GM23338 (cell line): ENCODE measurements around the gene FAM78B. TPM values are rescaled to one million over a fixed set of nuclear protein-coding genes. Genes with fewer than 3 reads are reported as not detected.

Experiments
- ATAC-seq: fragments of 200-7000 bp; cut with Tn5 transposase; 3 replicates; pipeline ENCODE4 v1.9.1; 2020
- DNase-seq: peaks from one replicate; pipeline ENCODE4 v3.0.0-alpha.2; 2015; ENCODE audit warnings: low spot score
- H2AFZ ChIP-seq: fragments of 200-600 bp; sonication (generic); 2 replicates; pipeline ENCODE4 v1.8.0; 2016; ENCODE audit warnings: antibody characterized with exemption, mild to moderate bottlenecking, moderate library complexity
- H3F3A ChIP-seq: fragments of 200-600 bp; sonication (generic); replicated peaks from 2 replicates; pipeline ENCODE4 v1.8.0; 2017; ENCODE audit warnings: antibody characterized with exemption, mixed run types, low read depth
- H3K27ac ChIP-seq: fragments of 200-600 bp; sonication (generic); 2 replicates; pipeline ENCODE4 v1.6.1; 2016; ENCODE audit warnings: low read depth
- H3K27me3 ChIP-seq: fragments of 200-600 bp; sonication (generic); 2 replicates; pipeline ENCODE4 v1.8.0; 2016; ENCODE audit warnings: mild to moderate bottlenecking, mixed run types, moderate library complexity; ENCODE audit not compliant: insufficient read depth
- H3K36me3 ChIP-seq: fragments of 200-600 bp; sonication (generic); 2 replicates; pipeline ENCODE4 v1.8.0; 2016; ENCODE audit warnings: mild to moderate bottlenecking; ENCODE audit not compliant: insufficient read depth
- H3K4me1 ChIP-seq: fragments of 200-600 bp; sonication (generic); 2 replicates; pipeline ENCODE4 v1.8.0; 2016; ENCODE audit warnings: mild to moderate bottlenecking, moderate library complexity; ENCODE audit not compliant: insufficient read depth
- H3K4me2 ChIP-seq: fragments of 200-600 bp; sonication (generic); 2 replicates; pipeline ENCODE4 v1.7.1; 2017; ENCODE audit warnings: mixed run types
- H3K4me3 ChIP-seq: fragments of 200-600 bp; sonication (generic); 2 replicates; pipeline ENCODE4 v1.6.1; 2016; ENCODE audit warnings: mixed run types
- H3K79me2 ChIP-seq: fragments of 200-600 bp; sonication (generic); replicated peaks from 2 replicates; pipeline ENCODE4 v1.8.0; 2017; ENCODE audit warnings: mild to moderate bottlenecking; ENCODE audit not compliant: insufficient read depth
- H3K9me2 ChIP-seq: fragments of 200-600 bp; sonication (generic); 2 replicates; pipeline ENCODE4 v1.8.0; 2017; ENCODE audit not compliant: insufficient read depth
- H4K20me1 ChIP-seq: fragments of 200-600 bp; sonication (generic); replicated peaks from 2 replicates; pipeline ENCODE4 v1.8.0; 2017; ENCODE audit warnings: mild to moderate bottlenecking; ENCODE audit not compliant: insufficient read depth
- H3K27ac Mint-ChIP-seq: 2 replicates; pipeline ENCODE4 v1.8.0; 2020; ENCODE audit warnings: inconsistent platforms, mild to moderate bottlenecking, moderate library complexity, mixed read lengths
- H3K27me3 Mint-ChIP-seq: 3 replicates; pipeline ENCODE4 v1.8.0; 2022; ENCODE audit warnings: low read depth, mild to moderate bottlenecking, moderate library complexity, mixed read lengths, inconsistent platforms; ENCODE audit not compliant: insufficient read depth, poor library complexity
- H3K36me3 Mint-ChIP-seq: 3 replicates; pipeline ENCODE4 v1.8.0; 2021; ENCODE audit warnings: low read depth, mild to moderate bottlenecking, inconsistent platforms, moderate library complexity, mixed read lengths
- H3K4me1 Mint-ChIP-seq: 3 replicates; pipeline ENCODE4 v1.8.0; 2020; ENCODE audit warnings: mild to moderate bottlenecking, inconsistent platforms, mixed read lengths
- H3K4me3 Mint-ChIP-seq: 3 replicates; pipeline ENCODE4 v1.8.0; 2021; ENCODE audit warnings: moderate library complexity, mild to moderate bottlenecking, inconsistent platforms, mixed read lengths
- H3K9me3 Mint-ChIP-seq: 3 replicates; pipeline ENCODE4 v1.8.0; 2020; ENCODE audit warnings: moderate library complexity, mild to moderate bottlenecking, inconsistent platforms, mixed read lengths
- CREB1 ChIP-seq: fragments of 250-450 bp; sonication (Bioruptor Pico); IDR thresholded peaks from 2 replicates; pipeline ENCODE4 v1.5.0; 2020; ENCODE audit warnings: low read depth, mild to moderate bottlenecking, moderate library complexity
- CTCF ChIP-seq, 2 experiments: fragments of 200-600 bp in 1 of 2; sonication (generic) in 1 of 2; conservative IDR thresholded peaks; 2 replicates each; pipeline versions ENCODE4 v1.5.1 to v1.6.1; 2016 to 2017; ENCODE audit warnings: antibody characterized with exemption in 2 of 2, low read depth in 2 of 2, mild to moderate bottlenecking in 2 of 2, moderate library complexity in 1 of 2
- EZH2 ChIP-seq: fragments of 200-600 bp; sonication (generic); IDR thresholded peaks from one replicate; pipeline ENCODE4 v1.8.0; 2017; ENCODE audit warnings: antibody characterized with exemption, mild to moderate bottlenecking, low read depth; ENCODE audit not compliant: unreplicated experiment
- JUNB ChIP-seq: IDR thresholded peaks from one replicate; pipeline ENCODE4 v1.6.1; 2016; ENCODE audit warnings: antibody characterized with exemption; ENCODE audit not compliant: unreplicated experiment
- POLR2AphosphoS5 ChIP-seq: IDR thresholded peaks from 2 replicates; pipeline ENCODE4 v1.6.1; 2016; ENCODE audit warnings: antibody characterized with exemption, low read depth
- REST ChIP-seq: IDR thresholded peaks from one replicate; pipeline ENCODE4 v1.6.1; 2018; ENCODE audit warnings: antibody characterized with exemption; ENCODE audit not compliant: unreplicated experiment
- ZNF114 ChIP-seq: fragments of 250-450 bp; sonication (Bioruptor Pico); IDR thresholded peaks from 2 replicates; pipeline ENCODE4 v1.5.0; 2020; ENCODE audit warnings: mild to moderate bottlenecking, moderate library complexity
- ZNF462 ChIP-seq: fragments of 250-450 bp; sonication (Bioruptor Pico); IDR thresholded peaks from 2 replicates; pipeline ENCODE4 v1.5.0; 2020; ENCODE audit warnings: mild to moderate bottlenecking, moderate library complexity
- polyA plus RNA-seq: library from polyadenylated mRNA; unstranded; fragments of >200 nt; fragmentation: Nextera tagmentation; extraction: Ambion mirVana; gene quantifications from 2 replicates; pipeline ENCODE4 v1.2.1, GENCODE V29; 2016
- total RNA-seq: library from RNA; depleted of rRNA; stranded (reverse); fragments of >200 nt; shearing (Covaris generic); gene quantifications from 2 replicates; pipeline ENCODE4 v1.2.3, GENCODE V29; 2014

Gene FAM78B
- total and polyA plus RNA-seq, 2 experiments from 2014 or later, result 1.6 to 4.6 TPM

- no peak for TF ChIP-seq CTCF (conservative IDR thresholded peaks at IDR 0.05; ENCODE audit: low read depth in 2 of 2)
- no peak for TF ChIP-seq JUNB
These were observed 54.4 kb downstream of the FAM78B start (continued) for GRCh38 chr1:166112425-166112824.

- H3K4me3 ChIP-seq, result no peak overlapping the region
- H3K4me3 Mint-ChIP-seq, result no peak overlapping the region
- H3K9me2 ChIP-seq, result no peaks in the 10 kb centered on the region
- no peaks in the 10 kb centered on the region for H4K20me1 ChIP-seq
- H3K27ac ChIP-seq, result no peak overlapping the region
- no peaks in the 10 kb centered on the region for H3K9me3 Mint-ChIP-seq
- ATAC-seq (no peak), DNase-seq (no peak)
- H3K4me1 ChIP-seq, result no peaks in the 10 kb centered on the region
- no peaks in the 10 kb centered on the region for H3K79me2 ChIP-seq
- no peaks in the 10 kb centered on the region for H3K27me3 Mint-ChIP-seq
- no peaks in the 10 kb centered on the region for H3K36me3 ChIP-seq
- no peaks in the 10 kb centered on the region for H3K36me3 Mint-ChIP-seq
- no peak overlapping the region for H3K4me2 ChIP-seq
- H3K27me3 ChIP-seq, result no peaks in the 10 kb centered on the region
- H3K27ac Mint-ChIP-seq, result no peak overlapping the region
- H2AFZ ChIP-seq, result no peak overlapping the region
- no peak for TF ChIP-seq EZH2
- TF ChIP-seq REST, result no peak
- TF ChIP-seq CREB1 (CRISPR knock-in tag), result no peak
- TF ChIP-seq ZNF114, result no peak
- H3K4me1 Mint-ChIP-seq, result no peaks in the 10 kb centered on the region
- no peaks in the 10 kb centered on the region for H3F3A ChIP-seq
These were observed 55.4 kb downstream of the FAM78B start for GRCh38 chr1:166111430-166111829.

- no peaks in the 10 kb centered on the region; the same call in 1 of the 2 replicates for H3K4me1 ChIP-seq
- H2AFZ ChIP-seq, result no peak overlapping the region
- H3K27me3 ChIP-seq, result no peaks in the 10 kb centered on the region
- no peaks in the 10 kb centered on the region for H3K9me3 Mint-ChIP-seq
- no peak overlapping the region for H3K4me3 Mint-ChIP-seq
- H3F3A ChIP-seq, result no peaks in the 10 kb centered on the region
- H4K20me1 ChIP-seq, result no peaks in the 10 kb centered on the region
- TF ChIP-seq ZNF462 (CRISPR knock-in tag), result 0 out of 2 replicates have a peak, but pooled peaks have one; percentile 38
- no peak for TF ChIP-seq POLR2AphosphoS5
- peaks cover 8% of the 10 kb centered on the region for H3K27me3 Mint-ChIP-seq
- no peaks in the 10 kb centered on the region for H3K79me2 ChIP-seq
- H3K4me2 ChIP-seq, result no peak overlapping the region
- ATAC-seq (no peak), DNase-seq (peak; percentile 15)
- H3K27ac ChIP-seq, result no peak overlapping the region
- no peak overlapping the region for H3K4me3 ChIP-seq
- H3K9me2 ChIP-seq, result peaks cover 3% of the 10 kb centered on the region; the same call in 1 of the 2 replicates
- no peaks in the 10 kb centered on the region for H3K36me3 ChIP-seq
- H3K27ac Mint-ChIP-seq, result no peak overlapping the region
- peaks cover 17% of the 10 kb centered on the region for H3K4me1 Mint-ChIP-seq
- H3K36me3 Mint-ChIP-seq, result no peaks in the 10 kb centered on the region
These were observed 76.6 kb downstream of the FAM78B start for GRCh38 chr1:166090244-166090643.
